NCI-H1092 (cell line): ENCODE measurements around the gene KCNMB2.

ENCODE experiments used
- DNase-seq: peaks from one replicate; lab custom pipeline; 2025; lab: John Stamatoyannopoulos, UW

KCNMB2 gene

GRCh38 chr3:178875157-178875556 is 338.9 kb downstream of the KCNMB2 start:
- DNase-seq, result no peak

- DNase-seq, result no peak
These were observed 339.6 kb downstream of the KCNMB2 start for GRCh38 chr3:178875836-178876235.

GRCh38 chr3:178880274-178880673 is 344.0 kb downstream of the KCNMB2 start:
- no peak for DNase-seq
